H1 (cell line): Measurements from ENCODE around the gene ZHX3. TPM values are rescaled to one million over a fixed set of nuclear protein-coding genes. Genes with fewer than 3 reads are reported as not detected.

Source experiments
- CTCF ChIA-PET: fragments of 300-600 bp; sonication (Branson Sonifier 250); formaldehyde crosslinking; loops from one replicate; lab custom pipeline; 2021; ENCODE audit not compliant: partially characterized antibody; lab: Charles Lee
- POLR2A ChIA-PET: fragments of 300-600 bp; sonication (Branson Sonifier 250); formaldehyde crosslinking; loops from one replicate; lab custom pipeline; 2021; ENCODE audit warnings: inconsistent platforms; ENCODE audit not compliant: partially characterized antibody; lab: Charles Lee
- DNase-seq, 2 experiments: peaks; one replicate each; pipeline versions ENCODE4 v3.0.0 to v3.0.0-alpha.2; 2010 to 2022; ENCODE audit warnings: low spot score in 2 of 2, low read depth in 1 of 2, mixed read lengths in 1 of 2
- FAIRE-seq: peaks from 2 replicates; lab custom pipeline; 2011; peaks lifted over from hg19 to GRCh38; lab: Jason Lieb, UNC
- H2AFZ ChIP-seq: 2 replicates; pipeline ENCODE4 v1.8.1; 2012; ENCODE audit warnings: low read length, inconsistent platforms
- H2AK5ac ChIP-seq: 2 replicates; pipeline ENCODE4 v1.6.1; 2013; ENCODE audit warnings: low read depth, low read length
- H2BK120ac ChIP-seq: replicated peaks from 2 replicates; pipeline ENCODE3; 2013; ENCODE audit warnings: low read depth, low read length, inconsistent platforms
- H2BK12ac ChIP-seq: 2 replicates; pipeline ENCODE4 v1.6.1; 2013; ENCODE audit warnings: low read depth, low read length
- H2BK15ac ChIP-seq: 2 replicates; pipeline ENCODE4 v1.6.1; 2013; ENCODE audit warnings: low read length
- H2BK20ac ChIP-seq: 2 replicates; pipeline ENCODE4 v1.6.1; 2013; ENCODE audit warnings: low read length
- H2BK5ac ChIP-seq: 2 replicates; pipeline ENCODE4 v1.6.1; 2013; ENCODE audit warnings: low read depth, low read length
- H3K14ac ChIP-seq: 2 replicates; pipeline ENCODE4 v1.6.1; 2013; ENCODE audit warnings: inconsistent platforms; ENCODE audit not compliant: insufficient read length
- H3K18ac ChIP-seq: 2 replicates; pipeline ENCODE4 v1.6.1; 2013; ENCODE audit warnings: low read length; ENCODE audit errors: extremely low read depth
- H3K23ac ChIP-seq: 2 replicates; pipeline ENCODE4 v1.6.1; 2013; ENCODE audit warnings: inconsistent platforms; ENCODE audit not compliant: insufficient read length
- H3K23me2 ChIP-seq: 2 replicates; pipeline ENCODE4 v1.6.1; 2013; ENCODE audit warnings: low read depth, low read length
- H3K27ac ChIP-seq: 2 replicates; pipeline ENCODE4 v1.6.1; 2011; ENCODE audit warnings: low read depth, low read length, inconsistent platforms
- H3K27me3 ChIP-seq, 4 experiments: replicated peaks in 1 of 4; 1 replicate in 1 of 4; 2 replicates in 3 of 4; pipeline versions ENCODE4 v1.6.1 to v1.8.1; 2011 to 2013; ENCODE audit warnings: low read length in 3 of 4, mild to moderate bottlenecking in 3 of 4, inconsistent platforms in 2 of 4, mixed read lengths in 2 of 4, moderate library complexity in 1 of 4; ENCODE audit not compliant: control insufficient read depth in 3 of 4, insufficient read depth in 3 of 4; ENCODE audit errors: extremely low read depth in 1 of 4
- H3K36me3 ChIP-seq, 4 experiments: 2 replicates each; pipeline versions ENCODE4 v1.6.1 to v1.8.1; 2011 to 2013; ENCODE audit warnings: mild to moderate bottlenecking in 4 of 4, low read length in 3 of 4, moderate library complexity in 2 of 4, control low read depth in 1 of 4, inconsistent platforms in 1 of 4; ENCODE audit not compliant: insufficient read depth in 4 of 4, control insufficient read depth in 2 of 4
- H3K4ac ChIP-seq: replicated peaks from 2 replicates; pipeline ENCODE3; 2013; ENCODE audit warnings: low read length, low read depth, mixed read lengths, inconsistent platforms; ENCODE audit not compliant: insufficient read length
- H3K4me1 ChIP-seq, 4 experiments: replicated peaks in 1 of 4; 1 replicate in 1 of 4; 2 replicates in 3 of 4; pipeline versions ENCODE4 v1.6.1 to v1.8.1; 2011 to 2013; ENCODE audit warnings: low read length in 3 of 4, inconsistent platforms in 2 of 4, mixed read lengths in 1 of 4; ENCODE audit not compliant: insufficient read depth in 4 of 4, control insufficient read depth in 3 of 4
- H3K4me2 ChIP-seq, 2 experiments: 2 replicates each; pipeline versions ENCODE4 v1.6.1 to v1.8.1; 2011 to 2013; ENCODE audit warnings: low read depth in 2 of 2, low read length in 2 of 2, control low read depth in 1 of 2, inconsistent platforms in 1 of 2, mild to moderate bottlenecking in 1 of 2; ENCODE audit not compliant: insufficient read depth in 1 of 2
- H3K4me3 ChIP-seq, 4 experiments: fragments of 200-600, 300-600 bp in 1 of 4; sonication (generic), shearing (Covaris generic), sonication (Bioruptor Twin) in 1 of 4; 2 replicates each; pipeline versions ENCODE4 v1.5.1 to v1.8.1; 2011 to 2016; ENCODE audit warnings: low read length in 4 of 4, low read depth in 3 of 4, control low read depth in 2 of 4, inconsistent platforms in 2 of 4, mild to moderate bottlenecking in 2 of 4, mixed read lengths in 1 of 4, moderate library complexity in 1 of 4; ENCODE audit not compliant: insufficient read depth in 2 of 4; ENCODE audit errors: extremely low read depth in 1 of 4
- H3K56ac ChIP-seq: replicated peaks from 2 replicates; pipeline ENCODE3; 2013; ENCODE audit warnings: low read depth, mild to moderate bottlenecking, mixed read lengths, low read length, inconsistent platforms; ENCODE audit not compliant: insufficient read length
- H3K79me1 ChIP-seq: 2 replicates; pipeline ENCODE4 v1.6.1; 2013; ENCODE audit warnings: low read depth, low read length, control low read depth
- H3K79me2 ChIP-seq, 2 experiments: 2 replicates each; pipeline versions ENCODE4 v1.6.1 to v1.8.1; 2012 to 2013; ENCODE audit warnings: low read length in 2 of 2, mild to moderate bottlenecking in 2 of 2, inconsistent platforms in 1 of 2; ENCODE audit not compliant: insufficient read depth in 2 of 2, control insufficient read depth in 1 of 2
- H3K9ac ChIP-seq, 4 experiments: replicated peaks in 1 of 4; 1 replicate in 1 of 4; 2 replicates in 3 of 4; pipeline versions ENCODE4 v1.6.1 to v1.8.1; 2011 to 2013; ENCODE audit warnings: low read depth in 3 of 4, low read length in 3 of 4, control low read depth in 2 of 4, mild to moderate bottlenecking in 2 of 4, moderate library complexity in 2 of 4, inconsistent platforms in 1 of 4; ENCODE audit errors: extremely low read depth in 1 of 4
- H3K9me3 ChIP-seq, 2 experiments: 2 replicates each; pipeline versions ENCODE4 v1.6.1 to v1.8.1; 2012 to 2013; ENCODE audit warnings: mild to moderate bottlenecking in 2 of 2, moderate library complexity in 2 of 2, control low read depth in 1 of 2, inconsistent platforms in 1 of 2, low read depth in 1 of 2, low read length in 1 of 2, mixed read lengths in 1 of 2; ENCODE audit not compliant: insufficient read depth in 2 of 2
- H4K20me1 ChIP-seq, 2 experiments: replicated peaks in 1 of 2; 2 replicates each; pipeline versions ENCODE3 to v1.8.1; 2011 to 2013; ENCODE audit warnings: inconsistent platforms in 2 of 2, low read length in 2 of 2, mild to moderate bottlenecking in 1 of 2; ENCODE audit not compliant: insufficient read depth in 2 of 2, control insufficient read depth in 1 of 2
- H4K5ac ChIP-seq: 2 replicates; pipeline ENCODE4 v1.6.1; 2013; ENCODE audit warnings: low read length, low read depth, mixed read lengths, inconsistent platforms; ENCODE audit not compliant: insufficient read length
- H4K8ac ChIP-seq: 2 replicates; pipeline ENCODE4 v1.8.0; 2013; ENCODE audit warnings: mild to moderate bottlenecking, moderate library complexity, low read length, inconsistent platforms; ENCODE audit not compliant: insufficient read depth; ENCODE audit errors: extremely low read depth
- H4K91ac ChIP-seq: replicated peaks from 2 replicates; pipeline ENCODE3; 2013; ENCODE audit warnings: low read length, mixed read lengths, inconsistent platforms; ENCODE audit not compliant: insufficient read length
- BRCA1 ChIP-seq: IDR thresholded peaks from 2 replicates; pipeline ENCODE4 v1.6.1; 2012; ENCODE audit warnings: low read depth, low read length, improper control_type of control experiment
- EP300 ChIP-seq, 2 experiments: IDR thresholded peaks; 1 replicate in 1 of 2; 2 replicates in 1 of 2; pipeline ENCODE4 v1.6.1; 2011 to 2012; ENCODE audit warnings: low read depth in 2 of 2, low read length in 2 of 2, mild to moderate bottlenecking in 2 of 2, borderline replicate concordance in 1 of 2, inconsistent platforms in 1 of 2, moderate library complexity in 1 of 2
- EZH2 ChIP-seq: fragments of 200-600 bp; sonication (generic); IDR thresholded peaks from 2 replicates; pipeline ENCODE4 v1.7.1; 2012; ENCODE audit warnings: low read depth, mild to moderate bottlenecking, moderate library complexity, low read length, inconsistent platforms; ENCODE audit not compliant: severe bottlenecking
- KDM5A ChIP-seq: fragments of 200-600 bp; IDR thresholded peaks from 2 replicates; pipeline ENCODE4 v1.7.1; 2012; ENCODE audit warnings: mild to moderate bottlenecking, low read length, inconsistent platforms, mixed read lengths
- RAD21 ChIP-seq, 2 experiments: IDR thresholded peaks in 1 of 2; conservative IDR thresholded peaks in 1 of 2; 2 replicates each; pipeline ENCODE4 v1.6.1; 2011; ENCODE audit warnings: low read depth in 2 of 2, low read length in 2 of 2, improper control_type of control experiment in 1 of 2, inconsistent platforms in 1 of 2, mild to moderate bottlenecking in 1 of 2, moderate library complexity in 1 of 2
- RBBP5 ChIP-seq: IDR thresholded peaks from 2 replicates; pipeline ENCODE4 v1.7.1; 2012; ENCODE audit warnings: low read depth, mild to moderate bottlenecking, inconsistent platforms, low read length, moderate library complexity, borderline replicate concordance
- SP4 ChIP-seq: IDR thresholded peaks from 2 replicates; pipeline ENCODE4 v1.6.1; 2012; ENCODE audit warnings: low read length, inconsistent platforms
- ZNF274 ChIP-seq: IDR thresholded peaks from 2 replicates; pipeline ENCODE4 v1.7.0; 2012; ENCODE audit warnings: low read length, borderline replicate concordance; ENCODE audit errors: extremely low read depth
- WGBS, 2 experiments: shearing (Covaris generic) in 1 of 2; methylation state at CpG; one replicate each; pipeline versions ENCODE4 v1.1.6 to v1.1.7; 2013 to 2015; ENCODE audit warnings: low lambda C conversion rate in 2 of 2, mixed read lengths in 2 of 2, inconsistent platforms in 1 of 2, low coverage in 1 of 2, missing lambda C conversion rate in 1 of 2; ENCODE audit not compliant: insufficient replicate concordance in 2 of 2, insufficient coverage in 1 of 2, insufficient read length in 1 of 2; ENCODE audit errors: extremely low coverage in 1 of 2, missing lambda C conversion rate in 1 of 2; 5-methylcytosine and 5-hydroxymethylcytosine counted together
- polyA plus RNA-seq, 7 experiments: library from polyadenylated mRNA; depleted of rRNA in 3 of 7; stranded (reverse) in 5 of 7; unstranded in 2 of 7; fragments of >200 nt in 5 of 7; fragments of 200-250 nt in 2 of 7; gene quantifications; 1 replicate in 5 of 7; 2 replicates in 1 of 7; 4 replicates in 1 of 7; pipeline versions ENCODE4 v1.2.1 to v1.2.3, GENCODE V29; 2011 to 2013; ENCODE audit warnings: missing spikeins in 2 of 7, mixed read lengths in 2 of 7
- total RNA-seq: library from RNA; stranded (reverse); fragmentation: NEBNext Ultra II Directional; extraction: Animal tissue kit (Norgen Biotek cat#: 25700); gene quantifications from 2 replicates; pipeline ENCODE4 v1.2.1, GENCODE V29; 2021

The ZHX3 gene
- total and polyA plus RNA-seq, 2 of the 8 experiments (the other 6 are each of a cell fraction or from before 2014, with no cell fraction given) = 1.00 to 7.8 TPM

DNA sequence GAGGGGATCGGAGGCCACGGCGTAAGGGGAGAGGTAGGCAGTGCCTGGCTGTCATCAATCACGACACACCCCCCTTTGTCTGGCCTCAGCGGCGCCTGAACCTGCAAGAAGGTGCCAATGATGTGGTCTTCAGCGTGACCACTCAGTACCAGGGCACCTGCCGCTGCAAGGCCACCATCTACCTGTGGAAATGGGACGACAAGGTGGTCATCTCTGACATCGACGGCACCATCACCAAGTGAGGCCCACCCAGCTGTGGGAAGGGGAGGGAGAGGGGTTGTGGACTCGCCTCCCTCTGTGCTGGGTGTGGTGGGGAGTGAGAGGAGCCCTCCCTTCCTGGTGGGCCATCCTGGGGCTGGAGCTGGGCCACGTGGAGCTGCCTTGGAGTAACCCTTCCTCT is 39.4 kb upstream of the ZHX3 start:
- Histone ChIP-seq H3K79me2 (no peaks in the 10 kb centered on the region), H3K79me1 (no peaks in the 10 kb centered on the region), H3K4me2 (no peak overlapping the region), H4K20me1 (peaks cover 0 to 3% of the 10 kb centered on the region in 2 experiments), H3K9me3 (no peaks in the 10 kb centered on the region), H3K56ac (no peak overlapping the region), H2BK20ac (no peak overlapping the region), H3K4ac (no peak overlapping the region)
- POLR2A ChIA-PET = interaction anchor here (0.7 kb wide), 1 partner anchor 12 kb away, joined by 3 read pairs; no protein-coding TSS in a partner anchor
- TF ChIP-seq BRCA1 (no peak), RAD21 (IDR thresholded peaks at IDR 0.05 in 1 of 2, conservative IDR thresholded peaks at IDR 0.05 in 1 of 2; ENCODE audit: low read depth in 2 of 2, low read length in 2 of 2) (no peak), EP300 (IDR thresholded peaks at IDR 0.05; ENCODE audit: borderline replicate concordance in 1 of 2, low read depth in 2 of 2, low read length in 2 of 2) (no peak), RBBP5 (no peak), ZNF274 (no peak), SP4 (no peak), EZH2 (no peak), KDM5A (no peak)
- TF ChIP-seq, all 59 proteins: peak for 0
- no peaks in the 10 kb centered on the region for H3K36me3 ChIP-seq
- 94% methylated on average over 12 of the region's 13 CpGs; no CpG with 5 or more reads in 1 of the 2 experiments for WGBS, 2 experiments
- no peak overlapping the region for H4K5ac ChIP-seq
- no peak overlapping the region for H3K27ac ChIP-seq
- no peak overlapping the region for H3K4me3 ChIP-seq
- no peak overlapping the region for H4K8ac ChIP-seq
- no peaks in the 10 kb centered on the region for H3K23me2 ChIP-seq
- no peak overlapping the region; the same call in 1 of the 2 replicates for H2BK5ac ChIP-seq
- H2AK5ac ChIP-seq = no peak overlapping the region
- no peak overlapping the region for H4K91ac ChIP-seq
- no peak overlapping the region for H3K23ac ChIP-seq
- H3K14ac ChIP-seq = no peak overlapping the region
- no peak overlapping the region for H3K18ac ChIP-seq
- no peak overlapping the region for H2AFZ ChIP-seq
- H2BK120ac ChIP-seq = no peak overlapping the region
- DNase-seq (no peak), FAIRE-seq (no peak)
- H3K4me1 ChIP-seq = no peaks in the 10 kb centered on the region
- no peak overlapping the region for H3K9ac ChIP-seq
- H2BK12ac ChIP-seq = 0 out of 2 replicates have a peak overlapping the region, but pooled peaks have one; percentile 27
- no peak overlapping the region for H2BK15ac ChIP-seq
- CTCF ChIA-PET = interaction anchor here (1.0 to 2.2 kb wide), 6 partner anchors 9 to 184 kb away, joined by 3 to 8 read pairs (median 4); partner anchors contain the start of genes EMILIN3 and LPIN3
- no peaks in the 10 kb centered on the region for H3K27me3 ChIP-seq
